Esophagus (tissue), 2 donors: Measurements from ENCODE around the gene ADAMTS14. TPM values are rescaled to one million over a fixed set of nuclear protein-coding genes. Genes with fewer than 3 reads are reported as not detected.

Experiments used
- H3K27ac ChIP-seq, 2 donors: one replicate each; pipeline ENCODE4 v1.5.1; 2013; ENCODE audit warnings: low read depth in 2 of 2, mild to moderate bottlenecking in 2 of 2, inconsistent platforms in 1 of 2, low read length in 1 of 2, moderate library complexity in 1 of 2
- H3K27me3 ChIP-seq, 2 donors: one replicate each; pipeline ENCODE4 v1.6.1; 2013; ENCODE audit warnings: low read length in 2 of 2, control low read depth in 1 of 2, mild to moderate bottlenecking in 1 of 2; ENCODE audit not compliant: insufficient read depth in 2 of 2, control insufficient read depth in 1 of 2
- H3K36me3 ChIP-seq, 2 donors: one replicate each; pipeline ENCODE4 v1.6.1; 2013; ENCODE audit warnings: low read length in 1 of 2; ENCODE audit not compliant: control insufficient read depth in 2 of 2, insufficient read depth in 2 of 2
- H3K4me1 ChIP-seq, 2 donors: one replicate each; pipeline ENCODE4 v1.6.1; 2013; ENCODE audit warnings: low read length in 1 of 2; ENCODE audit not compliant: control insufficient read depth in 2 of 2, insufficient read depth in 2 of 2
- H3K4me3 ChIP-seq, 2 donors: one replicate each; pipeline ENCODE4 v1.5.1; 2013; ENCODE audit warnings: low read length in 2 of 2, mild to moderate bottlenecking in 2 of 2, low read depth in 1 of 2, moderate library complexity in 1 of 2
- H3K9me3 ChIP-seq, 2 donors: one replicate each; pipeline ENCODE4 v1.6.1; 2013; ENCODE audit warnings: mild to moderate bottlenecking in 2 of 2, low read depth in 1 of 2, low read length in 1 of 2, moderate library complexity in 1 of 2; ENCODE audit not compliant: control insufficient read depth in 2 of 2, insufficient read depth in 1 of 2
- WGBS, 2 donors: extraction: QIAGEN DNeasy Blood & Tissue Kit; methylation state at CpG; one replicate each; pipeline ENCODE4 v1.1.7; 2013; 5-methylcytosine and 5-hydroxymethylcytosine counted together
- polyA plus RNA-seq, 2 donors: library from polyadenylated mRNA; stranded (reverse); fragments of 200-250 nt; gene quantifications; one replicate each; pipeline ENCODE4 v1.2.3, GENCODE V29; 2013
- donor health status: healthy with polysubstance abuse.
- donor health status: Bipolar disorder and iron deficiency.

ADAMTS14 gene
- polyA plus RNA-seq, 2 donors, result 0.59 to 2.2 TPM

DNA sequence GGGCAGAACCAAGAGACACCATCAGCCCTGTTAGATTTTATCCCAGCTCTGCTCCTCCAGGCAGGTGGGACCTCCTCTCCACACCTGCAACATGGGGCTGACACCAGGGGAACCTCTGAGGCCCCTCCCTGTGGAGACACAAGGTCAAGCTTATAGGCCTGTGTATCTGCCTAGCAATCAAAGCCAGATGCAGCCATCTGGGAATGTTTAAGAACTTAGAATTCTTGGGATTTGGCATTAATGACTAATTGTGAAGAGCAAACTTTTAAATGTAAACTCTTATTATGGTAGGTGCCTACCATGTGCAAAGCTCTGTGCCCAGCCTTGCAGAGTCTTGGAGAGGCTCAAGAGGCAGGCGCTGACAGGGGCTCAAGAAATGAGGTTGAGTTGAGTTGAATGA is 60.7 kb downstream of the ADAMTS14 start:
- H3K36me3 ChIP-seq, result peaks cover 0 to 2% of the 10 kb centered on the region in 2 donors
- no peaks in the 10 kb centered on the region for H3K9me3 ChIP-seq
- H3K4me1 ChIP-seq, result no peaks in the 10 kb centered on the region
- no peaks in the 10 kb centered on the region for H3K27me3 ChIP-seq
- WGBS, 2 donors, result 96 to 98% methylated on average over 1 of the region's 1 CpG
- no peak overlapping the region for H3K27ac ChIP-seq
- H3K4me3 ChIP-seq, result no peak overlapping the region

- H3K36me3 ChIP-seq, result no peaks in the 10 kb centered on the region
- H3K9me3 ChIP-seq, result no peaks in the 10 kb centered on the region
- no peaks in the 10 kb centered on the region for H3K27me3 ChIP-seq
- H3K27ac ChIP-seq, result no peak overlapping the region
- no peak overlapping the region for H3K4me3 ChIP-seq
- 71 to 83% methylated on average over 3 of the region's 3 CpGs for WGBS, 2 donors
- no peaks in the 10 kb centered on the region for H3K4me1 ChIP-seq
These were observed 62.9 kb downstream of the ADAMTS14 start for GRCh38 chr10:70735161-70735560.

DNA sequence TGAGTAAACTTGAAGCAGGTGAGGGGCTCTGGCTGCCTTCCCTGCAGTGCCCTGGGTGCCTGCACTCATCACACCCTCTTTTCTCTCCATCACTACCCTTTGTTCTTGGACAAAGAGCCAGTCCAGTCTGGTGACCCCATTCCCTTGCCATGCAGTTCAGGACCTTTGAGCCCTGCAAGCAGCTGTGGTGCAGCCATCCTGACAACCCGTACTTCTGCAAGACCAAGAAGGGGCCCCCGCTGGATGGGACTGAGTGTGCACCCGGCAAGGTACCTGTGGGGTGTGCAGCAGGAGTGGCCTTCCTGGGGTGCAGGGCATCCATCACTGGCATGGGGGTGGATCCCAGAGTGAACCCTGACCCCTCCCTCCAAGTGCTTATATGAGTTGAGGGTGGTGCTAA is 64.2 kb downstream of the ADAMTS14 start:
- H3K27me3 ChIP-seq, result no peaks in the 10 kb centered on the region
- no peak overlapping the region for H3K27ac ChIP-seq
- no peaks in the 10 kb centered on the region for H3K9me3 ChIP-seq
- H3K36me3 ChIP-seq, result no peaks in the 10 kb centered on the region
- 85 to 91% methylated on average over 3 of the region's 3 CpGs for WGBS, 2 donors
- no peak overlapping the region for H3K4me3 ChIP-seq
- H3K4me1 ChIP-seq, result no peaks in the 10 kb centered on the region

GRCh38 chr10:70737250-70737649 is 64.9 kb downstream of the ADAMTS14 start:
- H3K36me3 ChIP-seq, result no peaks in the 10 kb centered on the region
- no peak overlapping the region for H3K27ac ChIP-seq
- no peaks in the 10 kb centered on the region for H3K4me1 ChIP-seq
- H3K27me3 ChIP-seq, result no peaks in the 10 kb centered on the region
- 48 to 71% methylated on average over 6 of the region's 6 CpGs for WGBS, 2 donors
- H3K9me3 ChIP-seq, result no peaks in the 10 kb centered on the region
- no peak overlapping the region for H3K4me3 ChIP-seq

DNA sequence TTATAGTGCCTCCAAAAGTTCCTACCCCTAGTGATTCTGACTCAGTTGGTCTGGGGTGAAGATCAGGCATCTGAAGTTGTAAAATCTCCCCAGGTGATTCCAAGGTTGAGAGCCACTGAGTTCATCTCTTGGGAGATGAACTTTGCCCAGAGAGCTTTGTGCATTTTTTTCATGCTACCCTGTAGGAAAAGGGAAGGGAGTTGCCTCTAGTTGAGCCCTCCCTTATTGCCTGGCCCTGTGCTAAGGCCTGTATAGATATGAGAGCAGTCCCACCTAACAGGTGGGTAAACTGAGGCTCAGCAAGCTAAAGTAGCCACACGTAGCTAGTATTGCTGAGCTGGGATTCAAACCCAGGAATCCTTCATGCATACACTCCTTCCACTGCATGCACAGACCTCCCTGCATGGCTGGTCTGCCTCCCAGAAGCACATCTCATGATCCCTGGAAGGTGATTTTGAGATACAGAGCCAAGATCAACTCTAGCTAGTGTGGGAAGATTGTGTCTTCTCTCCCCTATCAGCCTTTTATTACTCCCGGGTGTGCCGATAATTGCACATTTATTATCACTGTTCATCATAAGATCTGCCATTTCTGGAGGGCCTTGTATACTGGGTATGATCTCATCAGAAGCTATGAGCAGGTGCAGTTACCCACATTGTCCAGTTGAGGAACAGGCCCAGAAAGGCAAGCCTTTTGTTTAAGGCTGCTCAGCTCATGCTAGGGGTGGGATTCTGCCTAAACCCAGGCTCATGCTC is 65.9 kb downstream of the ADAMTS14 start:
- Histone ChIP-seq H3K9me3 (no peaks in the 10 kb centered on the region), H3K27ac (no peak overlapping the region), H3K27me3 (no peaks in the 10 kb centered on the region), H3K36me3 (no peaks in the 10 kb centered on the region), H3K4me1 (no peaks in the 10 kb centered on the region), H3K4me3 (no peak overlapping the region)
- 91 to 94% methylated on average over 3 of the region's 3 CpGs for WGBS, 2 donors

DNA sequence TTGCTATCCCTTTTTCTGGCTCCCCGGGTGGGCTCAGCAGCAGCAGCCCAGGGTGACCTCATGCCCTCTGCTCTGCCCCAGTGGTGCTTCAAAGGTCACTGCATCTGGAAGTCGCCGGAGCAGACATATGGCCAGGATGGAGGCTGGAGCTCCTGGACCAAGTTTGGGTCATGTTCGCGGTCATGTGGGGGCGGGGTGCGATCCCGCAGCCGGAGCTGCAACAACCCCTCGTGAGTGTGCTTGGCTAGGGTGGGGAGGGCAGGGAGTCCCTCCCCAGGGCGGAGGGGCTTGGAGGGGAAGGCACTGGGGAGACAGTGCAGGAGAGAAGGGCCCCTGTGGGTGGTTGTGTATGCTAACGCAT is 66.4 kb downstream of the ADAMTS14 start:
- Histone ChIP-seq H3K36me3 (no peaks in the 10 kb centered on the region), H3K27me3 (no peaks in the 10 kb centered on the region), H3K4me3 (no peak overlapping the region), H3K27ac (no peak overlapping the region), H3K4me1 (peaks cover 0 to 3% of the 10 kb centered on the region in 2 donors), H3K9me3 (no peaks in the 10 kb centered on the region)
- 83 to 89% methylated on average over 12 of the region's 12 CpGs for WGBS, 2 donors

GRCh38 chr10:70740406-70741288 is 68.3 kb downstream of the ADAMTS14 start:
- H3K36me3 ChIP-seq, result no peaks in the 10 kb centered on the region
- WGBS, 2 donors, result 84% methylated on average over 12 of the region's 12 CpGs
- H3K27ac ChIP-seq, result no peak overlapping the region
- peaks cover 3% of the 10 kb centered on the region in 2 donors for H3K4me1 ChIP-seq
- H3K27me3 ChIP-seq, result no peaks in the 10 kb centered on the region
- H3K4me3 ChIP-seq, result no peak overlapping the region
- H3K9me3 ChIP-seq, result no peaks in the 10 kb centered on the region

- Histone ChIP-seq H3K4me1 (peaks cover 3% of the 10 kb centered on the region in 2 donors), H3K27me3 (no peaks in the 10 kb centered on the region), H3K9me3 (no peaks in the 10 kb centered on the region), H3K27ac (no peak overlapping the region), H3K36me3 (no peaks in the 10 kb centered on the region), H3K4me3 (no peak overlapping the region)
- 34 to 41% methylated on average over 8 of the region's 8 CpGs for WGBS, 2 donors
These were observed 70.5 kb downstream of the ADAMTS14 start for GRCh38 chr10:70742537-70743429.

DNA sequence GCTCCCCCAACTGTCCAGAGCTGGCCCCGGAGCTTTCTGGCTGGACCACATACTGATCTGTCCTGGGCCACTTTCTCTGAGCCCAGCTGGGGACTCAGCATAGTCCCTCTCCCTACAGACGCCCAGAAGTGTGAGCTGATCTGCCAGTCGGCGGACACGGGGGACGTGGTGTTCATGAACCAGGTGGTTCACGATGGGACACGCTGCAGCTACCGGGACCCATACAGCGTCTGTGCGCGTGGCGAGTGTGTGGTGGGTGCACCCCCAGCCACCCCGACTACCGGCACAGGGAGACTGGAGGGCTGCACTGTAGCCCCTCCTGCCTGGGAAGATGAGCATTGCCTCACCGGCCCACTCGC is 71.1 kb downstream of the ADAMTS14 start:
- Histone ChIP-seq H3K27me3 (no peaks in the 10 kb centered on the region), H3K9me3 (no peaks in the 10 kb centered on the region), H3K36me3 (no peaks in the 10 kb centered on the region), H3K4me1 (peaks cover 3% of the 10 kb centered on the region in 2 donors), H3K4me3 (no peak overlapping the region), H3K27ac (no peak overlapping the region)
- 92 to 93% methylated on average over 17 of the region's 17 CpGs for WGBS, 2 donors
